Measurements from ENCODE around the gene OR5AU1. TPM values are rescaled to one million over a fixed set of nuclear protein-coding genes. Genes with fewer than 3 reads are reported as not detected.
A peak's percentile ranks its signal among the peaks of the same experiment; 100 is the strongest.

Gene OR5AU1
- total RNA-seq, 2 donors from 2014 or later, result not detected

- 7% methylated on average over 19 of the region's 19 CpGs for WGBS
- intact Hi-C loops (cut with DNase I), result no loop called here
- H3K9me3 ChIP-seq, result no peaks in the 10 kb centered on the region
- peaks cover 4% of the 10 kb centered on the region for H3K4me1 ChIP-seq (replicated peaks)
- H3K4me3 ChIP-seq, result peak overlapping the region; percentile 15 to 27
- no peak overlapping the region for H3K27ac ChIP-seq
- TF ChIP-seq POLR2A (IDR thresholded peaks at IDR 0.05) (no peak), POLR2AphosphoS5 (IDR thresholded peaks at IDR 0.05) (no peak)
- TF ChIP-seq, protein P1, sequence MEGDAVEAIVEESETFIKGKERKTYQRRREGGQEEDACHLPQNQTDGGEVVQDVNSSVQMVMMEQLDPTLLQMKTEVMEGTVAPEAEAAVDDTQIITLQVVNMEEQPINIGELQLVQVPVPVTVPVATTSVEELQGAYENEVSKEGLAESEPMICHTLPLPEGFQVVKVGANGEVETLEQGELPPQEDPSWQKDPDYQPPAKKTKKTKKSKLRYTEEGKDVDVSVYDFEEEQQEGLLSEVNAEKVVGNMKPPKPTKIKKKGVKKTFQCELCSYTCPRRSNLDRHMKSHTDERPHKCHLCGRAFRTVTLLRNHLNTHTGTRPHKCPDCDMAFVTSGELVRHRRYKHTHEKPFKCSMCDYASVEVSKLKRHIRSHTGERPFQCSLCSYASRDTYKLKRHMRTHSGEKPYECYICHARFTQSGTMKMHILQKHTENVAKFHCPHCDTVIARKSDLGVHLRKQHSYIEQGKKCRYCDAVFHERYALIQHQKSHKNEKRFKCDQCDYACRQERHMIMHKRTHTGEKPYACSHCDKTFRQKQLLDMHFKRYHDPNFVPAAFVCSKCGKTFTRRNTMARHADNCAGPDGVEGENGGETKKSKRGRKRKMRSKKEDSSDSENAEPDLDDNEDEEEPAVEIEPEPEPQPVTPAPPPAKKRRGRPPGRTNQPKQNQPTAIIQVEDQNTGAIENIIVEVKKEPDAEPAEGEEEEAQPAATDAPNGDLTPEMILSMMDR (IDR thresholded peaks at IDR 0.05), result no peak
- no peaks in the 10 kb centered on the region for H3K27me3 ChIP-seq (replicated peaks; ENCODE audit: insufficient read depth)
- DNase-seq (ENCODE audit: low spot score), result peak; percentile 39
- H3K36me3 ChIP-seq, result no peaks in the 10 kb centered on the region
These were observed 36.1 kb upstream of the OR5AU1 start for GRCh38 chr14:21191809-21192446.

- WGBS, result 89% methylated on average over 7 of the region's 7 CpGs
- no peak for DNase-seq (ENCODE audit: low spot score)
- H3K36me3 ChIP-seq, result no peaks in the 10 kb centered on the region
- no peaks in the 10 kb centered on the region for H3K9me3 ChIP-seq
- TF ChIP-seq, protein P1 (IDR thresholded peaks at IDR 0.05), result no peak
- TF ChIP-seq POLR2A (IDR thresholded peaks at IDR 0.05), result no peak
- TF ChIP-seq POLR2AphosphoS5 (IDR thresholded peaks at IDR 0.05), result no peak
- H3K27me3 ChIP-seq (replicated peaks; ENCODE audit: insufficient read depth), result no peaks in the 10 kb centered on the region
- no peak overlapping the region for H3K4me3 ChIP-seq
- intact Hi-C loops (cut with DNase I), result no loop called here
- H3K4me1 ChIP-seq (replicated peaks), result peaks cover 4% of the 10 kb centered on the region
- H3K27ac ChIP-seq, result no peak overlapping the region
These were observed 35.5 kb upstream of the OR5AU1 start for GRCh38 chr14:21191261-21191808.

GRCh38 chr14:21185491-21185890, 29.6 kb upstream of the OR5AU1 start:
- DNase-seq (ENCODE audit: low spot score), result no peak
- Histone ChIP-seq H3K27me3 (replicated peaks; ENCODE audit: insufficient read depth) (no peaks in the 10 kb centered on the region), H3K27ac (no peak overlapping the region), H3K9me3 (no peaks in the 10 kb centered on the region), H3K4me1 (replicated peaks) (no peaks in the 10 kb centered on the region), H3K4me3 (no peak overlapping the region), H3K36me3 (no peaks in the 10 kb centered on the region)
- intact Hi-C loops (cut with DNase I), result no loop called here
- 55% methylated on average over 5 of the region's 5 CpGs for WGBS
- TF ChIP-seq, protein P1 (IDR thresholded peaks at IDR 0.05), result no peak
- TF ChIP-seq POLR2AphosphoS5 (IDR thresholded peaks at IDR 0.05) (no peak), POLR2A (IDR thresholded peaks at IDR 0.05) (no peak)

DNA sequence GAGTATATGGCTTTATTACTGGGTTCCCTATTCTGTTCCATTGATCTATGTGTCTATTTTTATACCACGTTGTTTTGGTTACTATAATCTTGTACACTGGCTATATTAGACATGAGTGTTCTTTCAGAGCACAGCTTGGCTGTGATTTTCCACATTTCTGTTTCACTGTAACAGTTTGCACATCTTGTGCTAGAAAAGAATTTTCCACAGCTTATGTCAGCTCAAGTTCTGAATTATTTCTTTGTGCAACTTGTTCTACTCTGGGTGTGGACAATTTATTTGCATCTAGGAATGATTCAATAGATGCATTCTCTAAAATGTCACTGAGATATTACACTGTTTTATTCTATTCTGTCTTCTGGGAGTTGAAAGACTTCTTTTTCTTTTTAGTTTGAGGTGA, 28.4 kb upstream of the OR5AU1 start:
- H3K4me1 ChIP-seq (replicated peaks), result no peaks in the 10 kb centered on the region
- TF ChIP-seq, protein P1 (IDR thresholded peaks at IDR 0.05), result no peak
- no peak for TF ChIP-seq POLR2A (IDR thresholded peaks at IDR 0.05)
- no peaks in the 10 kb centered on the region for H3K9me3 ChIP-seq
- no peaks in the 10 kb centered on the region for H3K27me3 ChIP-seq (replicated peaks; ENCODE audit: insufficient read depth)
- DNase-seq (ENCODE audit: low spot score), result no peak
- intact Hi-C loops (cut with DNase I), result no loop called here
- WGBS, result 56% methylated on average over 1 of the region's 1 CpG
- no peak overlapping the region for H3K4me3 ChIP-seq
- H3K36me3 ChIP-seq, result no peaks in the 10 kb centered on the region
- no peak overlapping the region for H3K27ac ChIP-seq

DNA sequence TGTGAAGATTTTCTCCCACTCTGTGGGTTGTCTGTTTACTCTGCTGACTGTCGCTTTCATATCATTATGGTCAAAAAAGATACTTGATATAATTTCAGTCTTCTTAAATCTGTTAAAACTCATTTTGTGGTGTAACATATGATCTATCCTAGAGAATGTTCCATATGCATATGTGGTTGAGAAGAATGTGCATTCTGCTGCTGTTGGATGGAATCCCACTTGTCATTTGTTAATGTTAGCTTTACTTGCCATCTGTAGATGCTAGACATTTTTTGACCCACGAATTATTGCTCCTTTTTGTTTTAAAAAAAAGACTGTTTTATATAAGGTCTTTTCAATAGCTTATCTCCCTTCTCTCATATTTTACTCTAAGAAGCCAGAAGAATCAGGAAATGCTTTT, 26.3 kb upstream of the OR5AU1 start:
- Histone ChIP-seq H3K36me3 (no peaks in the 10 kb centered on the region), H3K4me3 (no peak overlapping the region), H3K27ac (no peak overlapping the region), H3K27me3 (replicated peaks; ENCODE audit: insufficient read depth) (no peaks in the 10 kb centered on the region), H3K4me1 (replicated peaks) (no peaks in the 10 kb centered on the region), H3K9me3 (no peaks in the 10 kb centered on the region)
- DNase-seq (ENCODE audit: low spot score), result no peak
- intact Hi-C loops (cut with DNase I), result no loop called here
- WGBS, result 61% methylated on average over 2 of the region's 2 CpGs
- TF ChIP-seq POLR2AphosphoS5 (IDR thresholded peaks at IDR 0.05) (no peak), POLR2A (IDR thresholded peaks at IDR 0.05) (no peak)
- TF ChIP-seq, protein P1 (IDR thresholded peaks at IDR 0.05), result no peak
